OCI-LY3 (cell line): ENCODE results near the gene LRRC74B.

Experiments used
- CTCF ChIP-seq: fragments of 200-600, 300-600 bp; sonication (generic); IDR thresholded peaks from 2 replicates; pipeline ENCODE4 v1.5.1; 2014; ENCODE audit warnings: antibody characterized with exemption, low read length, low read depth
- EZH2phosphoT487 ChIP-seq: fragments of 200-600 bp; shearing (Covaris generic); IDR thresholded peaks from 2 replicates; pipeline ENCODE4 v1.6.1; 2018; ENCODE audit warnings: antibody characterized with exemption, mixed run types, low read depth

- TF ChIP-seq EZH2phosphoT487 (no peak), CTCF (no peak)
Observed at GRCh38 chr22:21105294-21105693, 59.5 kb downstream of the LRRC74B start.
